GM21515 (cell line): ENCODE data around the gene MCAM.

ENCODE experiments used
- ATAC-seq: cut with Tn5 transposase; IDR thresholded peaks from one replicate; pipeline ENCODE4 v1.9.1; 2021; ENCODE audit not compliant: unreplicated experiment

MCAM gene

DNA sequence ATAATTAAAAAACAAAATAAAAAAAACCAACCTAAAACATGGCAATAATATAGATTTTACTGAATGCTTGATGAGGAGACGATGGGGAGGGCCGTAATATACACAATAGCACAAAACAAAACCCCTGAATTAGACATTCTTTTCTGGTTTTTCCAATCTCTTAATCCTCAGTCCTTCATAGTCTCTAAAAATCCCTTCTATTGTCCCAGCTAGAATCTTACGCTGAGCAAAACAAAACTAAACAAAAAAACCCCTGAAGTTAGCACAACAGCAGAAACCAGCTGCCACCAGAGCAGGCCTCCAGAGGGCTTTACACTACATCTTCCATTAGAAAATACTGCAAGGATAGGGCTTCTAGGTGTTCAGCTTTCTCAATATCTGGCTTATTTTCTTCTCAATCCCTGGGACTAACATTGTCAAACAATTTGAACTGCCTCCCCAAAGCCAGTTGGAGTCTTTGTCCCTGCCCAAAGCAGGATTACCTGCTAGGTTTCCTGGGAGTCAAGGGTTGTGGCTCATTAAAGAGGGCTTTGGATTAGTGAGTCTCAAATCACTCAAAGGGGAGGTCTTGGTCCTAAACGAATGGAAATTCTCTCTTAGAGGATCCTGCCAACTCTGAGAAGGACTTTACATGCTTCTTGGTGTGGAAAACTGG, 15.3 kb upstream of the MCAM start:
- no peak for ATAC-seq

DNA sequence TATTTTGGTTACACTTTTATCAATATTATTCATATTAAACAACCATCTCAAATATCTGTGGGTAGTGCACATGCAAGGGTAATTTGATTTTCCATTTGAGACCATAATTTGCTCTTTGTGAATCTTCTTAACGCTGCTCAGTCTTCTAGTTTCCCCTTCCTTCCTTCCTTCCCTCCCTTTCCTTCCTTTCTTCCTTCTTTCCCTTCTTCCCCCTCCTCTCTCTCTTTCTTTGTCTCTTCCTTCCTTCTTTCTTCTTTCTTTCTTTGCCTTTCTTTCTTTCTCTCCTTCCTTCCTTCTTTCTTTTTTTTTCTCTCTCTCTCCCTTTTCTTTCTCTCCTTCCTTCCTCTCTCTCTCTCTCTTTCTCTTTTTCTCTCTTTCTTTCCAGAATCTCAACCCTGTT, 13.3 kb upstream of the MCAM start:
- no peak for ATAC-seq

GRCh38 chr11:119329320-119329719, 12.4 kb upstream of the MCAM start:
- ATAC-seq: no peak

DNA sequence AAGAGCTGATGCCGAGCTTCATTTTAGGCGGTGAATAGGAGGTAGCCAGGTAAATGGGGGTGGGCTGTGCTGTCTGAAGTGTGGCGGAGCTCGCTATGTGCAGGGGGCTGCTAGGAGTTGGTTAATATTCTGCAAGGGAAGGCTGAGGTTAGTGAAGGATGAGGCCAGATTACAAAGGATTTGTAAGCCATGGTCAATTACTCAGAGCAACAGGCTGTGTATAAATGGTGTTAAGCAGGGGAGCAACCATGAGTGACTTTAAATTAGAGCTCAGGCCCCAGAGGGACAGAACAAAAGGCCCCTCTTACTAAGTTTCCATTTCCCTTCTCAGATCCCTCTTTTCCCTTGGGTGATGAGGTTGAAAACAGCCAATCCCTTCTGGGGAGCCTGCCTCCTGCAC, 7.3 kb upstream of the MCAM start:
- no peak for ATAC-seq

GRCh38 chr11:119323532-119324033, 6.7 kb upstream of the MCAM start:
- no peak for ATAC-seq

GRCh38 chr11:119322921-119323531, 6.1 kb upstream of the MCAM start:
- no peak for ATAC-seq

GRCh38 chr11:119322360-119322739, 5.4 kb upstream of the MCAM start:
- no peak for ATAC-seq

DNA sequence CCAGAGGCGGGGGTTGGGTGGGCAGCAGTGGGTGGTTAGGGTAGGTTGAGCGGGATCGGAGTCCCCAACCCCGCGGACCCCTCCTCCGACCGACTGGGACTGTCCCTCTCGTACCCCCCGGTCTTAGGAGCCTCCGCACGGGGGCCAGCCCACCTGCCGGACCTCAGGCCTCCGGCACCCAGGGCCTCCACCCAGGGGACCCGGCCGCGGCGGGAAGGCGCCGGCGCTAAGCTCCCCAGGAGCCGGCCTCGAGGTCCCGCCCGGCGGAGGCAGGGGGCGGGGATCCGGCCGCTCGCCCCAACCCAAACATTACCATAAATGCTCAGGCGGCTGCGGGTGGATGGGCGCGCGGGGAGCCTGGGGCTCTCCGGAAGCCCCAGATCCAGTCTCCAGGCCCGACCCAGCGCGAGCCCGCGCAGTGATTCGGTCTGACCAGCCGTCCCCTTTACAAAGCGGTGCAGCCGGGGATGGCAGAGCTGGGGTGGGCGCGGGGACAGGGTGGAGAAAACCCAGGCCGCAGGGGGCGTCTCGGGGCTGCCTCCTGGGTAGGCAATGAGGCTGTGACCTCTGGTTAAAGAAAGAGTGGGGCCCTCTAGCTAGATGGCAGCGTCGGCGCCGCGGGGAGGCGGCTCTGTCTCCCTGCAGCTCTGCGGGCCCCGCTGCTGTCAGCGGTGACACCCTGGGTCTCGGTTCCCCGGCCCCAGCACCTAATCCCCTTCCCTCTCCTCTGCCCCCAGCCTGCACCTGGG, 4.0 kb upstream of the MCAM start:
- peak; percentile 49 for ATAC-seq

DNA sequence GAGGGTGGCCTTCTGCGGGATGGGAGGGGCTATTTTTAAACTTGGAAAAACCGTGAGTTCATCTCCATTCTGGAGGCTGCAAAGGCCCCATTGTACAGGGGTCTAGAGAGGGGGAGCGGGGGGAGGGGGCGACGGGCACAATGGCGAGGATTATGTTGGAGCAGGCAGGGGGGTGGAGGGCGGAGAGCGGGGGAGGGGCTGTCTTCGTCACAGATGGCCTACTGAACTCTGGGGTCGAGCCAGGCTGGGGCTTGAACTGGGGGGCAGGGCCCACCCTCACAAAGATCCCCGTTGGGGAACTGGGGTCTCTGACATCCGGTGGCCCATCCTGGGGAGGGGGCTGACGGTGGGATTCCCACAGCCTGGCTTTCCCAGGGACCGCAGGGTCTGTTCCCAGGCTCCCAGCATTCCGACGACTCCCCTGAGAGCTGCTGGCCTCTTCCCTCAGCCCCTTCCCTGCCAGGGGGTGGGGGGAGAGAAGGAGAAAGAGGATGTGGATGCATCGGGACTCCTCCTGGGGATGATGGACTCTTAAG, 3.4 kb upstream of the MCAM start:
- no peak for ATAC-seq

DNA sequence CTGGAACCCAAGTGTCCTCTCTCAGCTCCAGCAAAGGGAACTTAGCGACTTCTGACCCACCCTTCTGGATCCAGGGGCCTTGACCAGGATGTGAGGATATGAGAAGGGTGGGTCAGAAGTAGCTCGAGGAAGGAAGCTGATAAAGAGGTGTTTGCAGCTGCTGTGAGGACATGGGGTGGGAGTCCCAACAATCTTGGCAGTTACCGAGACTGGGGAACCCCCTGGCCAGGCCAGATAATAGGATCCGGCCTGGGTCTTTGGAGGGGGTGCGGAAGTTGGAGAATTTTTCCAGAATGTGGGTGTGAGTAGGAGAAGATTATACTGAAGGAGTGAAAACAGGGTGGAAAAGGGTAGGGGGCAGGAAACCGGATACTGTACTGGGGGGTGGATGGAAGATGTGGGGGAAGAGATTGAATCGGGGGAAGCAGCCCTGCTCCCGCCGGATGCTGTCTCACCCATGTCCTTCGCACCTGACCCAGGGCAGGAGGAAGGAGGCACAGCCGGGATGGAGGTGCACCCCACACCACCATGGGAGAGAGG, 2.8 kb upstream of the MCAM start:
- no peak for ATAC-seq

- ATAC-seq: no peak
These were observed 2.3 kb upstream of the MCAM start for GRCh38 chr11:119319136-119319699.

DNA sequence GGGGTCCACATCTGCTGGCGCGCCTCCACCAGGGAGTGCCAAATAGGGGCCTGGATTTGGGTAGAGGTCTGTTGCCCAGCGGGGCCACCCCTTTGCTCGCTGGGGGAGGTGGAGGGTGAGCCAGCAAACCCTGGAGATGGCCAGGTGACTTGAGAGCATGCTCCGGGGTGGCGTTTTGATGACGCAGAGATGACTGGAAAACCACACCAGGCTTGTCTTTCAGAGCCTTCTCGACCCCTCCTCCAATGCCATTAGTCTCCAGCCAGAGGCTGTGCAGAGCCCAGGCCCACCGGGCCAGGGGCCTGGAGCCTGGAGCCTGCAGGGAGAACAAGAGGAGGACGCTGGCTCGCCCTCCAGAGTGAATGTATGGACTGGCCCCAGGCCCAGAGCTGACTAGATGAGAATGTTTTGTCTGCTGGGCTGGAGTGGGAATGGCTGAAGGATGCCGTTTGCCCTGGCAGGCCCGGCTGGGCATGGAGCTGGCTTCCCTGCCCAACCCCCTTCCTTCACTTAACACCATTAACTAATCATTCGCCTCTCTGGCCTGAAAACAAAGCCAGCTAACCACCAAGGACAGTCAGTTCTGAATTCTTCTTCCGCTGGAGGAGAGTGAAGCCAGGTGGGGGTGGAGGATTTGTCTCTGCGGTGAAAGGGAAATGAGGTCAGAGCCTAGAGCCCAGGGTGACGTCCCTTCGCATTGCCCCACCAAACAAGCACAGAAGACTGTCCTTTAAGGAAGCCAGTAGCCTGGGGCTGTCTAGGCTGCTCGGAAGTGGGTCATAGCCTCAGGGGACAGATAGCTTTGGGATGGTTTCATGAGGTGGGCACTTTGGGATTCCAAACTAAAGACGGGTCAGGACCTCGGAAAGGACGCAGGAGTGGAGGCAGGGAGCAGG, 1.6 kb upstream of the MCAM start:
- ATAC-seq: no peak

DNA sequence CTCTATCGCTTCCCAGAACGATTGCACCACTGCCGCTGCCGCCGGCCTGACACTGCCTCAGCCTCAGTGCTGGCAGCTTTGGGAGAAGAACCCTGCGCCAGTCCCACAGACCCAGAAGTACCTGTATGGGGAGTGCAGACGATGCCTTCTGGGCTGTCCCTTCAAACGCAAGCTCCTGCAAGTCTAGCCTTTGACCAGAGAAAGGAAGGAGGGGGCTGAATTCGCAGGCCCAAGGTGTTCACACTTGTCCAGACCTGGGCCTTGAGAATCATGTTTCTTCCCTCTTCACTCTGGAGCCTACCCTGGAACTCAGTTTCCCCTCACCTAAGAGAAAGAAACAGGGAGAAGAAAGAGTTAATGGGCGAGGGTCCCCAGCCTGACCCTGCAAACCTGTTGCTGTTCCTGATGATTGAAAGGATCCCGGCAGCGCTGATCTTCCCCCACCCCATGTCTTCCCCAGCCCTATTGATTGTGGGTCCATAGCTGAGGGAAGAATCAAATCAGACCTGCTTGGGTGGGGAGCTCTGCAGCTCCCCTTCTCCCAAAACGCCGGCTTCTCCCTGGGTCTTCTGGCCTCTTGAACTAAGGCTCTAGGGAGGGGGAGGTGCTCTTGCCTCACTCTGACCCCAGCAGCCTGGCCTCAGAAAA, 786 bp upstream of the MCAM start:
- ATAC-seq: no peak

DNA sequence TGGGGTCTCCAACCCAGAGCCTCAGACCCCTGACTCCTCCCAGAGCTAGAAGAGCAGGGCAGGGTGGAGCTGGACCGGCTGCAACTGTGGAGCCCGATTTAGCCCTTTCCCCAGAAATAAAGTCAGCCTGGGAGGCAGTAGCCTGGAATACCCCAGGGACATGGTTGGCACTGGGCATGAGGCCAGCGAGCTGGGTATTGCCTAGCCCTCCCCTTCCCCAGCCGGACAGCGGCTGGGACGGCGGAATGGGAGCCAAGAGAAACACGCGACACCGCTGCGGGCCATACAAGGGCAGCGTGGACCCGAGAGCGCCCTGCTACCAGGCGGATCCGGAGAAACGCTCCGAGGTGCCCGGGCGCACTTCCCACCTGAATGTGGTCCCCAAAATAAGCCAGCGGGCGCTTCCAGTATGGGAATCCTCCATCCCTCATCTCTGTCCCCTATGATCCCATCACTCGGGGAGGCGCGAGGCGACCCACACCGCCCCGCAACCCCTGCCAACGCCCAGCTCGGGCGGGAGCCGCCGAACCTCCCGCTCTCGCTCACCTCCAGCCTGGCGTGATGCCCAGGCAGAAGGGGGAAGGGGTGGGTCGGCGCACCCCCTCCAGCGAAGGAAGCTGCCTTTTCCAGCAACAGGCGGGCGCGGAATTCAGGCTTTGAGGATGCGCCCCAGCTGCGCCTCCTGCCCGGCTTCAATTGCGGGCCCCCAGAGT, 758 bp downstream of the MCAM start:
- ATAC-seq: no peak

- ATAC-seq: no peak
These were observed 1.6 kb downstream of the MCAM start for GRCh38 chr11:119315131-119316015.

DNA sequence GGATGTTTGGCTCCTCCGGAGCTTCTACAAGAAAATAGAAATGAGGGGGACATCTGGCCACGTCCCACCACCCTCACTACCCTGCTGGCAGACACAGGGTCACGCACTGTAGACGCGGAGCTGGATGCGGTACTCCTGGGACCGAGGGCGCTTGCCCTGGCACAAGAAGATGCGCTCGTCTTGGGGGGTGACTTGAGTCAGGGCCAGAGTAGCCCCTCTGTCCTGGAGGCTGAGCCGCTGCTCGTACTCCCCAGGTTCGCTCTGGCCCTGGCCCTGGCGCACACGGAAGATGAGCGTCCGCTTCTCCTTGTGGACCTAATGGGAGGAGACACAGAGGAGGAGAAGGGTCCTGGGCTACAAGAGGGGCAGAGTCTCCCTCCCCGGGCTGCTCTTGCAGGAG, 2.2 kb downstream of the MCAM start:
- no peak for ATAC-seq

- ATAC-seq: no peak
These were observed 6.3 kb downstream of the MCAM start for GRCh38 chr11:119310682-119311052.

DNA sequence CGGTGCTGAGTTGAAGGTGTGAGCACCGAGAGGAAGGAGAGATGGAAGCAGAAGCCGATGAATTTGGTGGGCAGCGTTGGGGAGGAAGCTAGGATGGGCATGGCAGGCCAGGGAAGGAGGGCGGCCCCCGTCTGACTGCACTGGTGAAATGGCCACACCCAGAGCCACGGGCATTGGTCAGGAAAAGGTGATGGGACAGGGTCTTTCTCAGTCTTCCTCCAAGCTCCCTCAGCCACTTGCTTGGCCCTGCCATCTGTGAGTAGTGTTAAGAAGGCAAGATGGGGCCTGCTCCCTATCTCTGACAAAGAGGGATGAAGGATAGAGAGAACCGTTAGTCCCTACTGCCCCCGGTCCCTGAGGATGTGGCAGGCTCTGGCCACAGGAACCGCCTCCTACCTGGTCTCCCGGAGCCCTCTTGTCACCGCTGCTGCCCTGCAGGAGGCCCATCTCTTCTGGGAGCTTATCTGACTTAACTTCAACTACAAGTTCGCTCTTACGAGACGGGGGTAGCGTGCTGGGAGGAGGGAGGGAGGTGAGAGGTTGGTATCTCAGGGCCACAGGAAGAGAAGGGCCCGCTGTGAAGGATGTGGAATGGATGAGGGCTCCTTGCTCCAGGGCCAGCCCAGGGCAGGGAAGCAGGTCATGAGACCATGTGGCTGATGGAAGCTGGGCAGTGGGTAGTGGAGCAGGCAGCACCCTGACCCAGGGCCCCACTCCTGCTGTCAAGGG, 6.8 kb downstream of the MCAM start:
- ATAC-seq: no peak
